Thyroid gland (tissue), 4 donors: ENCODE measurements around the gene BHLHA15. TPM values are rescaled to one million over a fixed set of nuclear protein-coding genes. Genes with fewer than 3 reads are reported as not detected.
A peak's percentile ranks its signal among the peaks of the same experiment; 100 is the strongest.

Source experiments
- DNase-seq, 2 donors: peaks; one replicate each; pipeline ENCODE4 v3.0.0-alpha.2; 2019
- H3K27ac ChIP-seq, 3 donors: fragments of 200-600 bp; sonication (generic); 1 replicate in 2 of 3; 2 replicates in 1 of 3; pipeline ENCODE4 v1.5.1; 2016 to 2019; ENCODE audit warnings: mild to moderate bottlenecking in 1 of 3, moderate library complexity in 1 of 3
- H3K27me3 ChIP-seq: fragments of 200-600 bp; sonication (generic); one replicate; pipeline ENCODE4 v1.5.1; 2019
- H3K36me3 ChIP-seq, 2 donors: fragments of 200-600 bp; sonication (generic); one replicate each; pipeline ENCODE4 v1.5.1; 2016 to 2019
- H3K4me1 ChIP-seq, 2 donors: fragments of 200-600 bp; sonication (generic); one replicate each; pipeline ENCODE4 v1.5.1; 2017 to 2019
- H3K4me3 ChIP-seq, 3 donors: fragments of 200-600 bp; sonication (generic); replicated peaks in 1 of 3; 1 replicate in 2 of 3; 2 replicates in 1 of 3; pipeline ENCODE4 v1.5.1; 2016; ENCODE audit warnings: mild to moderate bottlenecking in 1 of 3
- H3K9me3 ChIP-seq: fragments of 200-600 bp; sonication (generic); one replicate; pipeline ENCODE4 v1.5.1; 2017
- CTCF ChIP-seq, 6 experiments: fragments of 200-600 bp in 3 of 6; fragments of 450-650 bp in 3 of 6; sonication (generic) in 3 of 6; IDR thresholded peaks; one replicate each; pipeline ENCODE4 v1.5.1; 2016 to 2019; ENCODE audit warnings: antibody characterized with exemption in 6 of 6, mild to moderate bottlenecking in 2 of 6, inconsistent platforms in 1 of 6, moderate library complexity in 1 of 6
- POLR2A ChIP-seq, 2 donors: fragments of 450-650 bp; IDR thresholded peaks; one replicate each; pipeline ENCODE4 v1.6.1; 2017; ENCODE audit warnings: antibody characterized with exemption in 2 of 2, mild to moderate bottlenecking in 2 of 2, moderate library complexity in 1 of 2
- WGBS, 2 donors: methylation state at CpG; one replicate each; pipeline ENCODE4 v1.1.5; 2017; 5-methylcytosine and 5-hydroxymethylcytosine counted together
- intact Hi-C: fragments of 100-400 bp; cut with DNase I; formaldehyde crosslinking; loops from one replicate; pipeline ENCODE4 v1.15.1; 2023
- total RNA-seq, 4 donors: library from RNA; depleted of rRNA; stranded (reverse); fragments of >200 nt; gene quantifications; one replicate each; pipeline ENCODE4 v1.2.3, GENCODE V29; 2016

The BHLHA15 gene
- total RNA-seq, 4 donors from 2014 or later = 1.2 to 8.7 (median 1.9) TPM; not detected in 1

GRCh38 chr7:98165827-98166667 lies 45.2 kb upstream of the BHLHA15 start:
- DNase-seq = peak; percentile 63 to 74
- TF ChIP-seq CTCF (IDR thresholded peaks at IDR 0.05) = peak in 5 of 6 experiments; percentile 35 to 71 (median 57)
- TF ChIP-seq POLR2A (IDR thresholded peaks at IDR 0.05) = no peak
- Histone ChIP-seq H3K9me3 (no peaks in the 10 kb centered on the region), H3K36me3 (no peaks in the 10 kb centered on the region), H3K27me3 (no peaks in the 10 kb centered on the region), H3K4me1 (no peaks in the 10 kb centered on the region), H3K4me3 (no peak overlapping the region), H3K27ac (no peak overlapping the region)
- intact Hi-C loops = loop anchor here (2.0 kb wide), 1 partner anchor 59 kb away; the partner anchor contains the start of gene LMTK2
- WGBS, 2 donors = 71 to 77% methylated on average over 18 of the region's 18 CpGs

- Histone ChIP-seq H3K9me3 (no peaks in the 10 kb centered on the region), H3K4me1 (no peaks in the 10 kb centered on the region), H3K4me3 (no peak overlapping the region), H3K27me3 (no peaks in the 10 kb centered on the region), H3K36me3 (no peaks in the 10 kb centered on the region), H3K27ac (no peak overlapping the region)
- intact Hi-C loops = loop anchor here (2.0 kb wide), 1 partner anchor 60 kb away; the partner anchor contains the start of gene LMTK2
- 86 to 92% methylated on average over 2 of the region's 2 CpGs for WGBS, 2 donors
- DNase-seq = no peak
- no peak for TF ChIP-seq CTCF (IDR thresholded peaks at IDR 0.05)
- no peak for TF ChIP-seq POLR2A (IDR thresholded peaks at IDR 0.05)
Observed at GRCh38 chr7:98166668-98166970, 44.6 kb upstream of the BHLHA15 start.

DNA sequence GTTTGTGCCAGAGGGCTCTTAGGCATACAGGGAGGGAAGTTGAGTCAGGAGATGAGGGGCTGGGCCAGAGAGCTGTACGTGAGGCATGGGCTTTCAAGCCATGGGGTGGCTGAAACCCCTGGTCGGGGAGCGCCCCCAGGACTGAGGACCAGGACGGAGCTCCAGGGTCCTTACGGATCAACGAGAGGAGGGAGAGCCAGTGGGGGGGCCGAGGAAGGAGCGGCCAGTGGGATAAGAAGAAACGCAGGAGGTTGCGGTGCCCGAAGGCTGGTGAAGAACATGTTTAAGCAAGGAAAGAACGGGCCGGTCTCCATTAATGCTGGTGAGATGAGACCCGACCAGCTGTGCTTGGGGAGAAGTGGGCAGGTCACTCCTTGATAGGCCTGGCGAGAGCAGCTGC lies 43.6 kb upstream of the BHLHA15 start:
- H3K4me3 ChIP-seq = no peak overlapping the region
- no peak for DNase-seq
- WGBS, 2 donors = 94% methylated on average over 15 of the region's 15 CpGs
- TF ChIP-seq POLR2A (IDR thresholded peaks at IDR 0.05) (no peak), CTCF (IDR thresholded peaks at IDR 0.05) (no peak)
- intact Hi-C loops = loop anchor here (2.0 kb wide), 2 partner anchors 61 to 145 kb away; partner anchors contain the start of gene LMTK2
- no peaks in the 10 kb centered on the region for H3K4me1 ChIP-seq
- H3K27ac ChIP-seq = no peak overlapping the region
- H3K9me3 ChIP-seq = no peaks in the 10 kb centered on the region
- H3K27me3 ChIP-seq = no peaks in the 10 kb centered on the region
- peaks cover 0 to 5% of the 10 kb centered on the region in 2 donors for H3K36me3 ChIP-seq

DNA sequence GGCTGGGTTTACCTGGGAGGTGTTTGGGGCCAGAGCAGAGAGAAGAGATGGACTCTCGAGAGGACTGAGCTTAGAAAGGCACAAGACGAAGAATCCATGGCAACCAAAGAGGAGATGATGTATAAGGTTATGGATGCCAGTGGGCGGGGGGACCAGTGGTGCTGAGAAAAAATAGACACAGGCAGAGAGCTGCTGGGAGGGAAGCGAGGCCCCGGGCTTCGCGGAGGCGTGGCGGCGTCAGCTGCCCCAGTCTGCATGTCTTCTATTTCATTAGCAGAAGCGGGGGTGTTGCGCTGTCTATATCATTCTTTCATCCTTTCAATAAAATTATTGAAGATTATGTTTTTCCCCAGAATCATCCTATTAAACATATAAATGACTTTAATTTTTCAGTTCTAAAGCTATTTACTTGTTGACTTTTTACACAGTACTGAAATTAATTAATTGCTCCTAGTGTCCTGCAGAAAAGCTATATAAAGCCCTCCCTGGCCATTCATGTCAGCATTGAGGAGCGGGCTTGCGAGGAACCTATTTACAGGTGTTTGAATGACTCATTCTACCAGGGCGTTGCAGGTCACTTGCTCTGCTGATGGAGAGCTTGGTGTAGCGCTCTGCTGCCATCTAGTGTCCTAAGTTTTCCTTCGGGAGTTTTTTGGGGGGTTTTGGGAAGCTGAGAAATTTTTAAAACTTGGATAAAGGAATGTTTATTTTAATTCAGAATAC lies 42.9 kb upstream of the BHLHA15 start:
- DNase-seq = peak; percentile 70 to 77
- H3K27ac ChIP-seq = no peak overlapping the region
- H3K36me3 ChIP-seq = peaks cover 0 to 5% of the 10 kb centered on the region in 2 donors
- WGBS, 2 donors = 65% methylated on average over 17 of the region's 17 CpGs
- intact Hi-C loops = loop anchor here (2.0 kb wide), 1 partner anchor 146 kb away; no protein-coding TSS in a partner anchor
- TF ChIP-seq POLR2A (IDR thresholded peaks at IDR 0.05) (no peak), CTCF (IDR thresholded peaks at IDR 0.05) (peak; percentile 65 to 86 (median 80))
- H3K27me3 ChIP-seq = no peaks in the 10 kb centered on the region
- H3K4me3 ChIP-seq = no peak overlapping the region
- H3K9me3 ChIP-seq = no peaks in the 10 kb centered on the region
- no peaks in the 10 kb centered on the region for H3K4me1 ChIP-seq
